ENCODE results near the gene RDX.
A peak's percentile ranks its signal among the peaks of the same experiment; 100 is the strongest.

Gene RDX

GRCh38 chr11:110296226-110297075 lies at the start of gene RDX:
Gene RDX, minus strand, starts transcription at chr11:110296614. Its CDS starts 16,922 bp downstream, at chr11:110279692.
- DNase-seq (ENCODE audit: extremely low read depth, low read depth) = peak; percentile 26
- H3K4me3 ChIP-seq (replicated peaks; ENCODE audit: low read depth, low read length) = peak within 1 kb of the TSS; percentile 67
- no peak for TF ChIP-seq CTCF (IDR thresholded peaks at IDR 0.05; ENCODE audit: low read depth, low read length, missing control alignments)

DNA sequence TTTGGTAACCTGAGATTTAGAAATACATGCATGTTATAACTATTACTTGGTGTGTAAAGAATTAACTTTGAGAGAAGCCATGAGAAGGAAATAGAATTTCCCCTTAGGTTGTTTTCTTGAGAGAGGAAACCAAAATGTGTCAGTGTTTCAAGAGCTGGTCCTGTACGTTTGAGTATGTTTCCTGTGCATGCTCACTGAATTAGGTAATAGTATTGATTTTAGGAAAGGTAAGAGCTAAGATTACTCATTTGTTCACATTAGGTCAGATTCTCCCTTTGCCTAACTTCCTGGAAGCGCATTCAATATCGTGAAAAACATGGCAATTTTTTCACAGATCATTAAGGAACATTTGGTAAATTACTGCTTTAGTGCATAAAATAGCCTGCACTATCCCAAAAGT lies 49.3 kb upstream of the RDX start:
- TF ChIP-seq CTCF (IDR thresholded peaks at IDR 0.05; ENCODE audit: low read depth, low read length, missing control alignments) = no peak
- DNase-seq (ENCODE audit: extremely low read depth, low read depth) = no peak
- no peak overlapping the region for H3K4me3 ChIP-seq (replicated peaks; ENCODE audit: low read depth, low read length)

- H3K4me3 ChIP-seq (replicated peaks; ENCODE audit: low read depth, low read length) = no peak overlapping the region
- DNase-seq (ENCODE audit: extremely low read depth, low read depth) = no peak
- no peak for TF ChIP-seq CTCF (IDR thresholded peaks at IDR 0.05; ENCODE audit: low read depth, low read length, missing control alignments)
Observed at GRCh38 chr11:110340436-110340835, 44.0 kb upstream of the RDX start.

DNA sequence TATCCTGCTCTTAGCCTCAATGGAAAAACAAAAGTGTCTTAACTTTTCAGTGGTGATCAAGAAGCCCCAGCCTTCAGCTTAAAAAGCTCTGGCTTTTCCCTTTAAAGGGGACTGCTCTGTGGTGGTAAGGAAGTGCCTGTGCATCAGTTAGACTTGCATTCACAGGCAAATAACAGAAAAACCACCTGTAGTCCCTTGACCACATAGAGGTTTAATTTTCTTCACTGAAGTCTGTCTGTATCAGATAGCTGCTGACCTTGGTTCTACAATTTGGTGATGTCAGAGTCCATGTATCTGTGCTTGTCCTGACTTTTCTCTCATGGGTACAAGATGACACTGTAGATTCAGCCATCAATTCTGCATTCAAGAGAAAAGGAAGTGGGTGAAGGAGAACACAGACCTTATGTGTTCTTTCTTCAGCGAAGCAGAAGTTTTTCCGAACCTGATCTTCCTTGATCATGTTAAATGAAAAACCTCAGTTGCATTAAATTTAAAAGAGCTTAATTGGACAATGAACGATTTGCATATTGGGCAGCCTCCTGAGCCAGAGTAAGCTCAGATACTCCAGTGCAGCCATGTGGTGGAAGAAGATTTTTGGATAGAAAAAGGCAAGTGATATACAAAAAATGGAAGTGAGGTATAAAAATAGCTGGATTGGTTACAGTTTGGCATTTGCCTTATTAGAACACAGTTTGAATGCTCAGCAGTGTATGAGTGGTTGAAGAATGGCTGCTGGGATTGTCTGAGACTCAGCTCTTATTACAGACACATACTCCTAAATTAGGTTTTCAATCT lies 43.2 kb upstream of the RDX start:
- H3K4me3 ChIP-seq (replicated peaks; ENCODE audit: low read depth, low read length) = no peak overlapping the region
- DNase-seq (ENCODE audit: extremely low read depth, low read depth) = no peak
- TF ChIP-seq CTCF (IDR thresholded peaks at IDR 0.05; ENCODE audit: low read depth, low read length, missing control alignments) = no peak

DNA sequence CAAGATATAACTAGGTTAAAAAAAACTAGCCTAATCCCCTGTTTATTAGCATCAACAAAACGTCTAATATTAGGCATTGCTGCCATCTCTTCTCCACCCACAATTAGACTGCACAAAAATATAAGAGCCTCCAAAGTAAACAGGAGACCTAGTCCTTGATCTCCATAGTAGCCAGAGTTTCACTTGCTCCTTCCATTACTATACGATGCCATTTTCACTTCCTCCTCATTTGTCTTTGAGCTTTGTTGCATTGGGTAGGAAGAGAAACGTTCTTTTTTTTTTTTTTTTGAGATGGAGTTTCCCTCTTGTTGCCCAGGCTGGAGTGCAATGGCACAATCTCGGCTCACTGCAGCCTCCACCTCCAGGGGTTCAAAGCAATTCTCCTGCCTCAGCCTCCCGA lies 42.3 kb upstream of the RDX start:
- H3K4me3 ChIP-seq (replicated peaks; ENCODE audit: low read depth, low read length) = no peak overlapping the region
- DNase-seq (ENCODE audit: extremely low read depth, low read depth) = no peak
- TF ChIP-seq CTCF (IDR thresholded peaks at IDR 0.05; ENCODE audit: low read depth, low read length, missing control alignments) = no peak

DNA sequence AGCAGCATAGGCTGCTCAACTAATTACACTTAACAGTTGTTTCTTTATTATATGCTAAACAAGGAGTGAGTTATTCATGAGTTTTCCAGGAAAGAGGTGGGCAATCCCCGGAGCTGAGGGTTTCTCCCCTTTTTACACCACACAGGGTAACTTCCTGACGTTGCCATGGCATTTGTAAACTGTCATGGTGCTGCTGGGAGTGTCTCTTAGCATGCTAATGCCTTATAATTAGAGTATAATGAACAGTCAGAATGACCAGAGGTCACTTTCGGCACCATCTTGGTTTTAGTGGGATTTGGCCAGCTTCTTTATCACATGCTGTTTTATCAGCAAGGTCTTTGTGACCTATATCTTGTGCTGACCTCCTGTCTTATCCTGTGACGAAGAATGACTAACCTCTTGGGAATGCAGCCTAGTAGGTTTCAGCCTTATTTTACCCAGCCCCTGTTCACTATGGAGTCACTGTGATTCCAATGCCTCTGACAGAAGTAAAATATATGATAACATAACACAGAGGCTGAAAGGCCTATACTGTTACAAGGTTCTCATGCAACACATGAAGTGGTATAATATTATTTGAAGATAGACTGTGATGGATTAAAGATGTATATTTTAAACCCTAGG lies 41.3 kb upstream of the RDX start:
- no peak for DNase-seq (ENCODE audit: extremely low read depth, low read depth)
- H3K4me3 ChIP-seq (replicated peaks; ENCODE audit: low read depth, low read length) = no peak overlapping the region
- no peak for TF ChIP-seq CTCF (IDR thresholded peaks at IDR 0.05; ENCODE audit: low read depth, low read length, missing control alignments)
